ENCODE measurements around the gene C2orf42.

C2orf42 gene

DNA sequence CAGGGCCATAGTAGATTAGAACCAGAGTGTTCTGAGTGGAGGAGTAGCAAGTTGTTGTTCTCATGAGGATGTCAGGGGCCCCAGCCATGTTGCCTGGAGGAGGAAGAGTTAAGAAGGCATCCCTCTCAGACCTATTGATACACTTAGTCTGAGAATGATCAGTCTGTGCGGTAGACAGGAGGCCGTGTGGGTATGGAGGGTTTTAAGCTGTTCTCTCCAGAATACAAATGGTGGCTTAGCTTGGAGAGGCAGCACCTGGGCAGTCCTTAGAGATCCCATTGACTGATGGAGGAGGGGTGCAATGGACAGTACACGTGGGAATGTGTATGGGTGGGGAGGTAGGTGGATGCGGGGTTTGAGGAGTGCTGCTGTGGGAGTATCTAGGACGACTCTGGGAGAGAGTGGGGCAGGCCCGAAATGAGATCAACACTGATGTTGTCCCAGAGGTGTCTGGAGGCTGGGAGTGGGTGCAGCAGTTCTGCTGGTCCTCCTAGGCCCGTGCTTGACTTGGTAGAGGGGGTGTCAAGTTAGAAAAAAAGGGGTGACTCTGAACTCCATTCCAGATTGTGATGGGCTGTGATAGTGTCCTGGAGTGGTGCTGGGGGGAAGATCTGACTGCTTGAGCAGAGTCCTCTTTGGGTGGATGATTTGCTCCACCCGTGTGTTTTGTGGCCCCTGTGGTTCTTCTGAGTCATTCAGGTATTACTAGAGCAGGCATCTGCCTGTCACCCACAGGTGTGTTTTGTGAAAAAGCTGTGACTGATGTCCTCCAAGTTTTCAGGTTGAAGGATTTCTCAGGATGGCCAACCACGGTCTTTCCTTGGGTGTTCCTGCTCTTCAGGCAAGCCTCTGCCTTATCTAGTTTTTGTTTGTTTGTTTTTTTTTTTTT is 44.7 kb downstream of the C2orf42 start:
- no peak for DNase-seq (ENCODE audit: low read depth, low spot score)
- in situ Hi-C loops (cut with HindIII; ENCODE audit: low sequenced_read_pairs), result no loop called here
- TF ChIP-seq, protein P1, sequence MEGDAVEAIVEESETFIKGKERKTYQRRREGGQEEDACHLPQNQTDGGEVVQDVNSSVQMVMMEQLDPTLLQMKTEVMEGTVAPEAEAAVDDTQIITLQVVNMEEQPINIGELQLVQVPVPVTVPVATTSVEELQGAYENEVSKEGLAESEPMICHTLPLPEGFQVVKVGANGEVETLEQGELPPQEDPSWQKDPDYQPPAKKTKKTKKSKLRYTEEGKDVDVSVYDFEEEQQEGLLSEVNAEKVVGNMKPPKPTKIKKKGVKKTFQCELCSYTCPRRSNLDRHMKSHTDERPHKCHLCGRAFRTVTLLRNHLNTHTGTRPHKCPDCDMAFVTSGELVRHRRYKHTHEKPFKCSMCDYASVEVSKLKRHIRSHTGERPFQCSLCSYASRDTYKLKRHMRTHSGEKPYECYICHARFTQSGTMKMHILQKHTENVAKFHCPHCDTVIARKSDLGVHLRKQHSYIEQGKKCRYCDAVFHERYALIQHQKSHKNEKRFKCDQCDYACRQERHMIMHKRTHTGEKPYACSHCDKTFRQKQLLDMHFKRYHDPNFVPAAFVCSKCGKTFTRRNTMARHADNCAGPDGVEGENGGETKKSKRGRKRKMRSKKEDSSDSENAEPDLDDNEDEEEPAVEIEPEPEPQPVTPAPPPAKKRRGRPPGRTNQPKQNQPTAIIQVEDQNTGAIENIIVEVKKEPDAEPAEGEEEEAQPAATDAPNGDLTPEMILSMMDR (IDR thresholded peaks at IDR 0.05; ENCODE audit: low read depth, low read length), result no peak
- no peak overlapping the region for H3K4me3 ChIP-seq (ENCODE audit: low read depth, low read length)

- no peak for DNase-seq (ENCODE audit: low read depth, low spot score)
- TF ChIP-seq, protein P1 (IDR thresholded peaks at IDR 0.05; ENCODE audit: low read depth, low read length), result no peak
- H3K4me3 ChIP-seq (ENCODE audit: low read depth, low read length), result no peak overlapping the region
- in situ Hi-C loops (cut with HindIII; ENCODE audit: low sequenced_read_pairs), result no loop called here
Measured at GRCh38 chr2:70145144-70145490, 45.7 kb downstream of the C2orf42 start.

- H3K4me3 ChIP-seq (ENCODE audit: low read depth, low read length), result no peak overlapping the region
- no peak for DNase-seq (ENCODE audit: low read depth, low spot score)
- in situ Hi-C loops (cut with HindIII; ENCODE audit: low sequenced_read_pairs), result no loop called here
- TF ChIP-seq, protein P1 (IDR thresholded peaks at IDR 0.05; ENCODE audit: low read depth, low read length), result no peak
Measured at GRCh38 chr2:70144443-70145143, 46.2 kb downstream of the C2orf42 start.

- peak overlapping the region; percentile 35 for H3K4me3 ChIP-seq (ENCODE audit: low read depth, low read length)
- in situ Hi-C loops (cut with HindIII; ENCODE audit: low sequenced_read_pairs), result no loop called here
- TF ChIP-seq, protein P1 (IDR thresholded peaks at IDR 0.05; ENCODE audit: low read depth, low read length), result no peak
- peak; percentile 37 for DNase-seq (ENCODE audit: low read depth, low spot score)
Measured at GRCh38 chr2:70143314-70144150, 47.3 kb downstream of the C2orf42 start.

- TF ChIP-seq, protein P1 (IDR thresholded peaks at IDR 0.05; ENCODE audit: low read depth, low read length), result peak; percentile 84
- peak; percentile 100 for DNase-seq (ENCODE audit: low read depth, low spot score)
- in situ Hi-C loops (cut with HindIII; ENCODE audit: low sequenced_read_pairs), result no loop called here
- peak overlapping the region; percentile 37 for H3K4me3 ChIP-seq (ENCODE audit: low read depth, low read length)
Measured at GRCh38 chr2:70142590-70143313, 48.1 kb downstream of the C2orf42 start.
